ENCODE data around the gene TBPL1.

DNA sequence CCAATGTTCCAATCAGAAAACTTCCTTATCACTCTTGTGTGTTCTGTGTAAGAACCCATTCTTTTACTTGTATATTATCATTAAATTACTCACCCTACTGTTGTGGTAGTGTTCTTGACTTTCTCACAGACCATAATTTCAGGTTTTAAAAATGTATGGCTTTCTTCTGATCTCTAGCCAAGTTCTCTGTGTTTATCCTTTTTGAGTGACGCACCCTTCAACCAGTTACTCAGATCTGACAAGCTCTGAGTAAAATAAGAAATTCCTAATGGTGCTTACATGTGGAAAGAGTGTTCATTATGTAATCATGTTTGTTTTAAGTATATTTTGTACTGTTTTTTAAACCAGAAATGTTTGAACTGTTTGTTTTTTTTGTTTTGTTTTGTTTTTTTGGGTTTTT is 11.0 kb downstream of the TBPL1 start:
- TF ChIP-seq GATA2 (IDR thresholded peaks at IDR 0.05; ENCODE audit: low read depth, low read length) (no peak), GATA3 (IDR thresholded peaks at IDR 0.05; ENCODE audit: low read depth, low read length) (no peak)

Data from SH-SY5Y (cell line).